GM12891 (cell line): ENCODE results near the gene KBTBD4.

Experiments
- PAX5 ChIP-seq: IDR thresholded peaks from 2 replicates; pipeline ENCODE4 v1.6.1; 2011; ENCODE audit warnings: low read length, moderate library complexity, mild to moderate bottlenecking; ENCODE audit not compliant: insufficient read depth, severe bottlenecking
- POLR2A ChIP-seq: IDR thresholded peaks from 2 replicates; pipeline ENCODE4 v1.6.1; 2011; ENCODE audit warnings: low read depth, low read length, control low read depth
- POLR2AphosphoS5 ChIP-seq: IDR thresholded peaks from 2 replicates; pipeline ENCODE4 v1.6.1; 2011; ENCODE audit warnings: low read depth, low read length, control low read depth
- SPI1 ChIP-seq: IDR thresholded peaks from 2 replicates; pipeline ENCODE4 v1.6.1; 2011; ENCODE audit warnings: low read depth, low read length, control low read depth
- TAF1 ChIP-seq: IDR thresholded peaks from 2 replicates; pipeline ENCODE4 v1.6.1; 2011; ENCODE audit warnings: low read depth, low read length, control low read depth

DNA sequence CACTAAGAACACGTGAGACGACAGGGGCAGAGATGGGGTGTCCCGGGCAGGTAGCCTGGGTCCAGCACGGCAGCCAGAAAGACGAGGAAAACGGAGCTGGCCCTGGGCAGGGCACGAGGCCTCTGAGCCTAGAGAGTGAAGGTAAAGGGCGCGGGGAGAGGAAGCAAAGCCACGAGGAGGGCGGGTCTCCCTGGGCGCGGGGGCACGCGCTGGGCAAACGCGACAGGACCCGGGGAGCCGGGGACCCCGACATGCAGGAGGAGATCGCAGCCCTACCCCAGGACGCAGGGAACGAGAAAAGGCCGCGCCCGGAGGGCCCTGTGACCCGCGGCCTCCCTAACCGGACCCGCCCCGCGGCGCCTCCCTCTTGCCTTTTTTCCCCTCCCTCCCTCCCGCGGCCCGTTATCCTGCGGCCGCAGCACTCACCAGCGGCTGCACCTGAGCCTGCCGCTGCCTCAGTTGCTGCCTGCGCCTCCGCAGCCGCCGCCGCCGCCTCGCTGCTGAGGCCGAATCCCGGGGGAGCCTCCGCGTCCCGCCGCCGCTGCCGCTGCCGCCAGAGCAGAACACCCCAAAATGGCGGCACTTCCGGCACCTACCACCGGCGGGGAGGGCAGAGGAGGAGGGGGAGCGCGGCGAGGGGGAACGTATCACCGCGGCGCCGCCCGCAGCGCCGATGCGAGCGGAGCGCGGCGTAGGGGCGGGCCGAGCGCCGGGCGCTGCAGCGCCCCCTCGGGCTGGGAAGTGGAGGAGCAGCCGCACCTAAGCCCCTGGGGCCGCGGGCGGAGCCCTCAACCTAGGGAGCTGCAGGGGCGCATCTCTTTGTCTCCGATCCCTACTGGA lies 26.0 kb downstream of the KBTBD4 start, which contains the start of gene CELF1:
- TF ChIP-seq POLR2AphosphoS5 (peak; percentile 53; the same call in 1 of the 2 replicates), POLR2A (no peak), PAX5 (peak; percentile 54), TAF1 (no peak), SPI1 (peak; percentile 41; the same call in 1 of the 2 replicates)
